NB4 (cell line): ENCODE results near the gene TRAPPC3.

Source experiments
- DNase-seq: peaks from one replicate; pipeline ENCODE4 v3.0.0; 2010; ENCODE audit warnings: low read depth
- H3K4me3 ChIP-seq: one replicate; pipeline ENCODE4 v1.5.1; 2011; ENCODE audit warnings: mild to moderate bottlenecking, low read depth, low read length, moderate library complexity
- MYC ChIP-seq: IDR thresholded peaks from 2 replicates; pipeline ENCODE4 v1.6.1; 2011; ENCODE audit warnings: low read depth, low read length
- POLR2A ChIP-seq: IDR thresholded peaks from 2 replicates; pipeline ENCODE4 v1.6.1; 2011; ENCODE audit warnings: mild to moderate bottlenecking; ENCODE audit not compliant: insufficient read length; ENCODE audit errors: extremely low read depth
- TF ChIP-seq, protein P1 (sequence below): IDR thresholded peaks from one replicate; pipeline ENCODE4 v1.5.1; 2012; ENCODE audit warnings: low read depth, low read length
- TF ChIP-seq, protein P2 (sequence below): IDR thresholded peaks from 2 replicates; pipeline ENCODE4 v1.6.1; 2011; ENCODE audit warnings: low read depth, low read length

Gene TRAPPC3

DNA sequence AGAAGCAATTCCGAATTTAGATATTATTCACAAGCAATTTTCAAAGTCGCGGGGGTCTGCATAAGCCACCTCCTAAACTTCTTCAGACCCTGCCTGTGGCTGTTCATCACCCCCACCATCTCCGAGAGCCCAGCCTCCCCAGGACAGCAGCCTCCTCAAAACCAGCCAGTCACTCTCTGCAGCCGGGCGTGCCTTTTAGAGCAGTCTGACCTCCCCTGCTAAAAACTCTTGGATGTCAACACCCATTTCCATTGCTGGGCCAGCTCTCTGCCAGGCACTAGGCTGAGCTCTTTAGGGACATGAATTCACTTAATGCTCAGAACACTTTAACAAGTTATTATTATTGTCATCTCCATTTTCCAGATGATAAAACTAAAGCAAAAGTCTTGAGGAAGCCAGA is 48.9 kb downstream of the TRAPPC3 start:
- TF ChIP-seq POLR2A (no peak), MYC (no peak)
- TF ChIP-seq, protein P1, sequence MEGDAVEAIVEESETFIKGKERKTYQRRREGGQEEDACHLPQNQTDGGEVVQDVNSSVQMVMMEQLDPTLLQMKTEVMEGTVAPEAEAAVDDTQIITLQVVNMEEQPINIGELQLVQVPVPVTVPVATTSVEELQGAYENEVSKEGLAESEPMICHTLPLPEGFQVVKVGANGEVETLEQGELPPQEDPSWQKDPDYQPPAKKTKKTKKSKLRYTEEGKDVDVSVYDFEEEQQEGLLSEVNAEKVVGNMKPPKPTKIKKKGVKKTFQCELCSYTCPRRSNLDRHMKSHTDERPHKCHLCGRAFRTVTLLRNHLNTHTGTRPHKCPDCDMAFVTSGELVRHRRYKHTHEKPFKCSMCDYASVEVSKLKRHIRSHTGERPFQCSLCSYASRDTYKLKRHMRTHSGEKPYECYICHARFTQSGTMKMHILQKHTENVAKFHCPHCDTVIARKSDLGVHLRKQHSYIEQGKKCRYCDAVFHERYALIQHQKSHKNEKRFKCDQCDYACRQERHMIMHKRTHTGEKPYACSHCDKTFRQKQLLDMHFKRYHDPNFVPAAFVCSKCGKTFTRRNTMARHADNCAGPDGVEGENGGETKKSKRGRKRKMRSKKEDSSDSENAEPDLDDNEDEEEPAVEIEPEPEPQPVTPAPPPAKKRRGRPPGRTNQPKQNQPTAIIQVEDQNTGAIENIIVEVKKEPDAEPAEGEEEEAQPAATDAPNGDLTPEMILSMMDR = no peak
- TF ChIP-seq, protein P2, sequence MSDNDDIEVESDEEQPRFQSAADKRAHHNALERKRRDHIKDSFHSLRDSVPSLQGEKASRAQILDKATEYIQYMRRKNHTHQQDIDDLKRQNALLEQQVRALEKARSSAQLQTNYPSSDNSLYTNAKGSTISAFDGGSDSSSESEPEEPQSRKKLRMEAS = no peak
- no peak overlapping the region for H3K4me3 ChIP-seq
- DNase-seq = no peak

DNA sequence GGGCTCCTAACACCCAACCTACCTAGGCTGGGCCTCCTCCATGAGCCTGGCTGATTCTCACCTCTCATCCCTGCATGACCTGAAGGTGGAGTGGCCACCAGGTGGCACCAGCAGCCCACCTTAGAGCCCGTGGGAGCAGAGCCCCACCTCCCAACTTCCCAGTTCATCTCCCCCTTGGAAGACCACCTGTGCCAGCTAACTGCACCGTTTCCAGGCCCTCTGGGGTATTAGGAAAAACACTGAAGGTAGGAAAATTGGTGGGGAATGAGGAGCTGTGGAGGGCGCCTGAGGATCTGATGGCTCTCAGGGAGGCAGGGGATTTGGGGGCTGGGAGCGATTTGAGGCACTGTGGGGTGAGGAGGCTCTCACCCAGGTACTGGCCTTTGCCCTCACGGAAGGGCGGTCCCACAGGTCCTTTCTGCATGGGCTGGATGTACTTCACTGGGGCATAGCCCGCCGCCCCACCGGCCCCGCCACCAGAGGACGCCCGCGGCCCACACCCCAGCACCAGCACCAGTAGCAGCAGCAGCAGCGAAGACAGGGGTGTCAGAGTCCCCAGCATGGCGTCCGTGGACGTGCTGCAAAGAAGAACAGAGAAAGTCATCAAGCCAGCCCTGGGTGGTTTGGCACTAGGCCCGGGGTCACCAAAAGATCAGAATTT is 49.5 kb downstream of the TRAPPC3 start:
- no peak overlapping the region for H3K4me3 ChIP-seq
- peak; percentile 72 for DNase-seq
- TF ChIP-seq, protein P2 = no peak
- TF ChIP-seq, protein P1 = peak; percentile 80

DNA sequence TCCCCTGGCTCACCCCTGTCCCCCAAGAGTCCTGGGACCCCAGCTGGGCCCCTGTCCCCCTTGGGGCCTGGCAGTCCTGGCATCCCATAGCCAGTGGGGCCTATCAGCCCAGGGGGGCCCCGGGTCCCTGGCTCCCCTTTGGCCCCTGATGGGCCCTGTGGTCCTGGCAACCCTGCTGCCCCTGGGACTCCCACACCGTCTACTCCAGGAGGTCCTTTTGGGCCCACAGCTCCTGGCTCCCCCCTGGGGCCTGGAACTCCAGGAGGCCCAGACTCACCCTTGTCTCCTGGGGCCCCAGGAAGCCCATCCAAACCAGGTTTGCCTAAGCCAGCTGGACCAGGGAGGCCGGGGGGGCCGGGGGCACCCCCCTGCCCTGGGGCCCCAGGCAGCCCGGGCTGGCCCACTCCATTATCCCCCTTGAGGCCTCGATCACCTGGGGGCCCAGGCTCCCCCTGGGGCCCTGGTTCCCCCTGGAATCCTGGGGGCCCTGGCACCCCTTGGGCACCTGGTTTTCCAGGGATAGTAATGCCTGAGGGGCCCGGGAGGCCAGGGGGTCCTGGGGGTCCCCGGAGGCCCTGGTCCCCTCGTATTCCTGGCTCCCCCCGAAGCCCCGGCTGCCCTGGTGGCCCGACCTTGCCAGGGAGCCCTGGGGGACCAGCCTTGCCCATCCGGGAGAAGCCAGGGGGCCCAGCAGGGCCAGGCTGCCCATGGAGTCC is 50.5 kb downstream of the TRAPPC3 start:
- TF ChIP-seq, protein P2 = no peak
- no peak for TF ChIP-seq POLR2A
- TF ChIP-seq MYC = no peak
- TF ChIP-seq, protein P1 = no peak
- no peak for DNase-seq
- H3K4me3 ChIP-seq = no peak overlapping the region

DNA sequence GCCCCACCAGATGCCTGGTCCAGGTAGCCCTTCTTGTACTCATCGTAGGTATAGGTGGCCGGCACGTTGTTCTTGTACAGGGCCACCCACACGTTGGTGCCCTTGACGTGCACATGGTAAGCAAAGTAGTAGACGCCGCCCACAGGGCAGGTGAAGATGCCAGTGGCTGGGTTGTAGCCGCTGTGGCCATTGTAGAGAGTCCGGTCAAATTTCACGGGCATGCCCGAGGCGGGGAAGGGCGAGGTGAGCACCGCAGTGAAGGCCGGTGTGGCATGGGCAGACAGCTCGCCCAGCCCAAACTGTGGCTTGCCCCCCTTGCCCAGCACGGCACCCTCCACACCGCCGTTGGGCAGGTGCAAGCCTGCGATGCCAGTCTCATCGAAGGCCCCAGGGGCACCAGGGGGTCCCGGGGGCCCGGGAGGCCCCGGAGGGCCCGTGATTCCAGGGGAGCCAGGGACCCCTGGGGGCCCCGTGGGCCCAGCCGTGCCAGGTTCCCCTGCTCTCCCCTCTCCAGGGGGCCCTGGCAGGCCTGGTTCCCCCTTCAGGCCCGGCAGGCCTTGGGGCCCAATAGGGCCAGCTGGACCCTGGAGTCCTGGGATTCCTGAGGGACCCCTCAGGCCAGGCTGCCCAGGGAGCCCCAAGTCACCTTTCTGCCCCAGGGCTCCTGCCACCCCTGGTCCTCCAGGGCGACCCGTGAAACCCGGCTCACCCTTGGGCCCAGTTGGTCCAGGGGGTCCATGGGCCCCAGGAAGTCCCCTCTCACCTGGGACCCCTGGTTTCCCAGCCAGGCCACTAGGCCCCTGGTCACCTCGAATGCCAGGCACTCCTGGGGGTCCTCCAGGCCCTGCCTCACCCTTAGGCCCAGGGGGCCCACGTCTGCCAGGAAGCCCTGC is 51.3 kb downstream of the TRAPPC3 start:
- DNase-seq = no peak
- TF ChIP-seq, protein P2 = no peak
- TF ChIP-seq POLR2A (no peak), MYC (no peak)
- TF ChIP-seq, protein P1 = no peak
- no peak overlapping the region for H3K4me3 ChIP-seq

DNA sequence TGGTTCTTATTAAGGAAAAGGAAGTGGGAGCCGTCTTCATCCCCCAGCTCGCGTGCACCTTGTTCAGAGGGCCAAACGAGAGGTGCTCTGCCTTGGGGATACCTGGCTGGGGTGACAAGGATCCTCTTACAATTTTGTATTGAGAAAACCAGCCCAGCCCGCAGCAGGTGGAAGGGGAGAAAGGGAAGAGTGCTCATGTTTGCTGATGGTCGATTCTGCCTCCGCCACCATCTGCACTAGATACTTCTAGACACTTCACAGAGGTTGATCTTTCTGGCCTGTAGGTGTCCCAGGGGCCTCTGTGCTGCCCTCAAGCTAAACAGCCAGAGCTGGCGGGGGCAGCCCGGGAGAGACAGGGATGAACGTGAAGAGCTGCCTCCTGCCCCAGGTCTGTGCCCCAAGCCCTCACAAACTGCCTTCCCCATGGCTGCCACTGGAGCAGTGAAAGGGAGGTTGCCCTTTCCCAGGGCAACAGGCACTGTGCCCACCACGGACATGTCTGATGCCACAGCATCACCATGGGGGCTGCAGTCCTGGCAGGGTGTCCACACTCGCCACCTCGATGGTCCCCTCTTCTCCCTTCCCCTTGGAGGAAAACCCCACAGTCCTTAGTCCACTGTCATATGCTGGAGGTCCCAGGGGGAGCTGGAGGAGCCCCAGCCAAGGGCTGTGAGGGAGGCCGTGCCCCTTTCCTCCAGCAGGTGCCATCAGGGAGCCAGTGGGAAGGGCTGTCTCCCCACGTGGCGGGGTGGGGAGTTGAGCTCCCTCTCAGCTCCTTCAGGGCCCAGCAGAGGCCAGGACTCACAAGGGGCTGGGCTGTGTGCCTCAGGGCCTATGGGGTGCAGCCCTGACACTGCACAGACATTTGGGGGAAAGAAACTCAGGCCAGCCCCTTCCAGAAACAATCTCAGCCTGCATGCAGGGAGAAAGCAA is 52.5 kb downstream of the TRAPPC3 start:
- DNase-seq = peak; percentile 60
- no peak overlapping the region for H3K4me3 ChIP-seq
- TF ChIP-seq MYC (no peak), POLR2A (no peak)
- TF ChIP-seq, protein P2 = no peak
- TF ChIP-seq, protein P1 = peak; percentile 2
